HEK293 (cell line): Measurements from ENCODE around the gene ALPK3.
"Not testable (repeated sequence)": the region's sequence is repeated elsewhere in the genome, so short reads cannot be mapped to it uniquely, and the experiment has no call there.

Source experiments
- CTCF ChIA-PET: fragments of 350-600 bp; formaldehyde crosslinking; extraction: SDS; loops from one replicate; lab custom pipeline; 2021; ENCODE audit warnings: antibody characterized with exemption; lab: Yijun Ruan, JAX
- POLR2A ChIA-PET: fragments of 300-600 bp; formaldehyde crosslinking; extraction: SDS; loops from one replicate; lab custom pipeline; 2020; ENCODE audit warnings: antibody characterized with exemption, inconsistent platforms; lab: Yijun Ruan, JAX
- H3K27ac ChIP-seq: fragments of 200-500 bp; sonication (Bioruptor generic); 2 replicates; pipeline ENCODE4 v1.5.1; 2014; ENCODE audit warnings: low read depth, low read length, control low read depth, inconsistent platforms; ENCODE audit errors: extremely low read depth
- H3K36me3 ChIP-seq, 2 experiments: fragments of 200-500 bp in 1 of 2; sonication (Bioruptor generic) in 1 of 2; 1 replicate in 1 of 2; 2 replicates in 1 of 2; pipeline ENCODE4 v1.5.1; 2014 to 2017; ENCODE audit warnings: inconsistent platforms in 2 of 2, low read length in 2 of 2; ENCODE audit not compliant: control insufficient read depth in 2 of 2, insufficient read depth in 1 of 2
- H3K4me1 ChIP-seq: fragments of 200-500 bp; sonication (Bioruptor generic); 2 replicates; pipeline ENCODE4 v1.5.1; 2014; ENCODE audit warnings: mild to moderate bottlenecking, low read length, inconsistent platforms; ENCODE audit not compliant: control insufficient read depth, insufficient read depth
- H3K4me3 ChIP-seq: 2 replicates; pipeline ENCODE4 v1.5.1; 2011; ENCODE audit warnings: low read depth, mild to moderate bottlenecking, control low read depth, low read length, moderate library complexity
- H3K9me3 ChIP-seq: fragments of 200-500 bp; sonication (Bioruptor generic); 2 replicates; pipeline ENCODE4 v1.5.1; 2014; ENCODE audit warnings: low read depth, low read length, inconsistent platforms; ENCODE audit not compliant: control insufficient read depth, insufficient read depth
- GLI4 ChIP-seq: fragments of 450-650 bp; formaldehyde crosslinking; IDR thresholded peaks from 2 replicates; pipeline ENCODE4 v1.5.1; 2016; ENCODE audit warnings: missing biosample characterization, missing genetic modification characterization
- SETDB1 ChIP-seq: IDR thresholded peaks from one replicate; pipeline ENCODE4 v1.6.1; 2017; ENCODE audit warnings: mild to moderate bottlenecking, low read length, moderate library complexity, mixed read lengths; ENCODE audit not compliant: insufficient read length
- YY1 ChIP-seq: fragments of 450-650 bp; formaldehyde crosslinking; IDR thresholded peaks from 2 replicates; pipeline ENCODE4 v1.5.1; 2018; ENCODE audit warnings: missing biosample characterization, missing genetic modification characterization
- ZNF157 ChIP-seq: fragments of 450-650 bp; formaldehyde crosslinking; IDR thresholded peaks from 2 replicates; pipeline ENCODE4 v1.5.1; 2016; ENCODE audit warnings: missing biosample characterization, missing genetic modification characterization
- ZNF184 ChIP-seq: fragments of 450-650 bp; IDR thresholded peaks from 2 replicates; pipeline ENCODE4 v1.5.1; 2018; ENCODE audit warnings: missing biosample characterization, mild to moderate bottlenecking, missing genetic modification characterization
- ZNF214 ChIP-seq: fragments of 450-650 bp; formaldehyde crosslinking; IDR thresholded peaks from 2 replicates; pipeline ENCODE4 v1.5.1; 2017; ENCODE audit warnings: missing biosample characterization, mild to moderate bottlenecking, missing genetic modification characterization, borderline replicate concordance
- ZNF341 ChIP-seq: fragments of 450-650 bp; formaldehyde crosslinking; IDR thresholded peaks from 2 replicates; pipeline ENCODE4; 2016; ENCODE audit warnings: low read depth, missing biosample characterization, missing genetic modification characterization
- ZNF600 ChIP-seq: fragments of 450-650 bp; formaldehyde crosslinking; IDR thresholded peaks from 2 replicates; pipeline ENCODE4 v1.5.1; 2016; ENCODE audit warnings: missing biosample characterization, missing genetic modification characterization
- ZNF785 ChIP-seq: fragments of 450-650 bp; formaldehyde crosslinking; IDR thresholded peaks from 2 replicates; pipeline ENCODE4 v1.5.1; 2016; ENCODE audit warnings: missing biosample characterization, missing genetic modification characterization
- TF ChIP-seq, protein P1 (sequence below): fragments of 450-650 bp; formaldehyde crosslinking; IDR thresholded peaks from 2 replicates; pipeline ENCODE4 v1.5.1; 2016; ENCODE audit warnings: missing biosample characterization, missing genetic modification characterization
- TF ChIP-seq, protein P2 (sequence below): fragments of 450-650 bp; formaldehyde crosslinking; IDR thresholded peaks from 2 replicates; pipeline ENCODE4 v1.5.1; 2016; ENCODE audit warnings: missing biosample characterization, missing genetic modification characterization
- TF ChIP-seq, protein P3 (sequence below): fragments of 450-650 bp; formaldehyde crosslinking; IDR thresholded peaks from 2 replicates; pipeline ENCODE4 v1.5.1; 2016; ENCODE audit warnings: missing biosample characterization, missing genetic modification characterization
- TF ChIP-seq, protein P4 (sequence below): sonication (generic); formaldehyde crosslinking; IDR thresholded peaks from 2 replicates; pipeline ENCODE4 v1.8.1; 2022; ENCODE audit warnings: mild to moderate bottlenecking, moderate library complexity, missing genetic modification reagents

Gene ALPK3

DNA sequence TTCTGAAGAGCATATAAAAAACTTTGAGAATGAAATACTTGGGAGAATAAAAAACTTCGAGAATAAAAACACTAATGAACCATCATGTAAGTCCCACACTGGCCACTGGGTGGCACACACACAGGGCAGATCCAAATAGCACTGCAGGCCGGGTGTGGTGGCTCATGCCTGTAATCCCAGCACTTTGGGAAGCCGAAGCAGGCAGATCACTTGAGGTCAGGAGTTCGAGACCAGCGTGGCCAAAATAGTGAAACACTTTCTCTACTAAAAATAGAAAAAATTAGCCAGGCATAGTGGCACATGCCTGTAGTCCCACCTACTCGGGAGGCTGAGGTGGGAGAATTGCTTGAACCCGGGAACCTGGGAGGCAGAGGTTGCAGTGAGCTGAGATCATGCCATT, 28.5 kb downstream of the ALPK3 start:
- not testable (repeated sequence) for H3K4me1 ChIP-seq, H3K36me3 ChIP-seq, H3K9me3 ChIP-seq, H3K27ac ChIP-seq, H3K4me3 ChIP-seq
- POLR2A ChIA-PET = interaction anchor here (1.5 kb wide), 1 partner anchor 84 kb away, joined by 3 read pairs; no protein-coding TSS in a partner anchor
- TF ChIP-seq, protein P1, sequence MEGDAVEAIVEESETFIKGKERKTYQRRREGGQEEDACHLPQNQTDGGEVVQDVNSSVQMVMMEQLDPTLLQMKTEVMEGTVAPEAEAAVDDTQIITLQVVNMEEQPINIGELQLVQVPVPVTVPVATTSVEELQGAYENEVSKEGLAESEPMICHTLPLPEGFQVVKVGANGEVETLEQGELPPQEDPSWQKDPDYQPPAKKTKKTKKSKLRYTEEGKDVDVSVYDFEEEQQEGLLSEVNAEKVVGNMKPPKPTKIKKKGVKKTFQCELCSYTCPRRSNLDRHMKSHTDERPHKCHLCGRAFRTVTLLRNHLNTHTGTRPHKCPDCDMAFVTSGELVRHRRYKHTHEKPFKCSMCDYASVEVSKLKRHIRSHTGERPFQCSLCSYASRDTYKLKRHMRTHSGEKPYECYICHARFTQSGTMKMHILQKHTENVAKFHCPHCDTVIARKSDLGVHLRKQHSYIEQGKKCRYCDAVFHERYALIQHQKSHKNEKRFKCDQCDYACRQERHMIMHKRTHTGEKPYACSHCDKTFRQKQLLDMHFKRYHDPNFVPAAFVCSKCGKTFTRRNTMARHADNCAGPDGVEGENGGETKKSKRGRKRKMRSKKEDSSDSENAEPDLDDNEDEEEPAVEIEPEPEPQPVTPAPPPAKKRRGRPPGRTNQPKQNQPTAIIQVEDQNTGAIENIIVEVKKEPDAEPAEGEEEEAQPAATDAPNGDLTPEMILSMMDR (tag by site-specific recombination) = peak; percentile 22; the same call in 1 of the 2 replicates
- TF ChIP-seq ZNF785 (tag by site-specific recombination) = 0 out of 2 replicates have a peak, but pooled peaks have one; percentile 39
- 0 out of 2 replicates have a peak, but pooled peaks have one; percentile 44 for TF ChIP-seq ZNF341 (tag by site-specific recombination)
- TF ChIP-seq, protein P2, sequence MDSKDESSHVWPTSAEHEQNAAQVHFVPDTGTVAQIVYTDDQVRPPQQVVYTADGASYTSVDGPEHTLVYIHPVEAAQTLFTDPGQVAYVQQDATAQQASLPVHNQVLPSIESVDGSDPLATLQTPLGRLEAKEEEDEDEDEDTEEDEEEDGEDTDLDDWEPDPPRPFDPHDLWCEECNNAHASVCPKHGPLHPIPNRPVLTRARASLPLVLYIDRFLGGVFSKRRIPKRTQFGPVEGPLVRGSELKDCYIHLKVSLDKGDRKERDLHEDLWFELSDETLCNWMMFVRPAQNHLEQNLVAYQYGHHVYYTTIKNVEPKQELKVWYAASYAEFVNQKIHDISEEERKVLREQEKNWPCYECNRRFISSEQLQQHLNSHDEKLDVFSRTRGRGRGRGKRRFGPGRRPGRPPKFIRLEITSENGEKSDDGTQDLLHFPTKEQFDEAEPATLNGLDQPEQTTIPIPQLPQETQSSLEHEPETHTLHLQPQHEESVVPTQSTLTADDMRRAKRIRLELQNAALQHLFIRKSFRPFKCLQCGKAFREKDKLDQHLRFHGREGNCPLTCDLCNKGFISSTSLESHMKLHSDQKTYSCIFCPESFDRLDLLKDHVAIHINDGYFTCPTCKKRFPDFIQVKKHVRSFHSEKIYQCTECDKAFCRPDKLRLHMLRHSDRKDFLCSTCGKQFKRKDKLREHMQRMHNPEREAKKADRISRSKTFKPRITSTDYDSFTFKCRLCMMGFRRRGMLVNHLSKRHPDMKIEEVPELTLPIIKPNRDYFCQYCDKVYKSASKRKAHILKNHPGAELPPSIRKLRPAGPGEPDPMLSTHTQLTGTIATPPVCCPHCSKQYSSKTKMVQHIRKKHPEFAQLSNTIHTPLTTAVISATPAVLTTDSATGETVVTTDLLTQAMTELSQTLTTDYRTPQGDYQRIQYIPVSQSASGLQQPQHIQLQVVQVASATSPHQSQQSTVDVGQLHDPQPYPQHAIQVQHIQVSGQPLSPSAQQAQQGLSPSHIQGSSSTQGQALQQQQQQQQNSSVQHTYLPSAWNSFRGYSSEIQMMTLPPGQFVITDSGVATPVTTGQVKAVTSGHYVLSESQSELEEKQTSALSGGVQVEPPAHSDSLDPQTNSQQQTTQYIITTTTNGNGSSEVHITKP (tag by site-specific recombination) = peak; percentile 57; the same call in 1 of the 2 replicates
- TF ChIP-seq, protein P3, sequence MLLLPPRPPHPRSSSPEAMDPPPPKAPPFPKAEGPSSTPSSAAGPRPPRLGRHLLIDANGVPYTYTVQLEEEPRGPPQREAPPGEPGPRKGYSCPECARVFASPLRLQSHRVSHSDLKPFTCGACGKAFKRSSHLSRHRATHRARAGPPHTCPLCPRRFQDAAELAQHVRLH (tag by site-specific recombination) = peak; percentile 70; the same call in 1 of the 2 replicates
- peak; percentile 19; the same call in 1 of the 2 replicates for TF ChIP-seq ZNF600 (tag by site-specific recombination)
- CTCF ChIA-PET = interaction anchor here (0.7 to 3.2 kb wide), 26 partner anchors 9 to 279 kb away, joined by 3 to 24 read pairs (median 4); partner anchors contain the start of gene SLC28A1

DNA sequence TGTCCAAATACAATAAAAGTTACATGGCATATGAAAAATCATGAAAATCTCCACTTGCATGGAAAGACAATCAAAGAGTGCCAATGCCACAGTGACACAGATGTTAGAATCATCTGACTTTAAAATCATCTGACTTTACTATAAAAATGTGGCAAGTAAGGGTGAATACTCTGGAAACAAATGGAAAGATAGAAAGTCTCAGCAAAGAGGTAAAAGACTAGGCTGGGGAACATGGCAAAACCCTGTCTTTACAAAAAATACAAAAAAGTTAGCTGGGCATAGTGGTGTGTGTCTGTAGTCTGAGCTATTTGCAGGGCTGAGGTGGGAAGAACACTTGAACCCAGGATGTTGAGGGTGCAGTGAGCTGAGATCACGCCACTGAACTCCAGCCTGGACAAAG, 29.1 kb downstream of the ALPK3 start:
- H3K4me3 ChIP-seq = no peak overlapping the region
- H3K4me1 ChIP-seq = no peaks in the 10 kb centered on the region
- no peaks in the 10 kb centered on the region for H3K36me3 ChIP-seq
- POLR2A ChIA-PET = no interaction called here
- CTCF ChIA-PET = interaction anchor here (0.8 to 3.2 kb wide), 13 partner anchors 11 to 198 kb away, joined by 3 to 24 read pairs (median 6); no protein-coding TSS in a partner anchor
- TF ChIP-seq YY1 (tag by site-specific recombination) = no peak
- TF ChIP-seq ZNF214 = no peak
- TF ChIP-seq GLI4 (tag by site-specific recombination) = no peak
- TF ChIP-seq ZNF184 (tag by site-specific recombination) = peak; percentile 88
- H3K27ac ChIP-seq = no peak overlapping the region
- H3K9me3 ChIP-seq = peaks cover 3% of the 10 kb centered on the region; the same call in 1 of the 2 replicates

DNA sequence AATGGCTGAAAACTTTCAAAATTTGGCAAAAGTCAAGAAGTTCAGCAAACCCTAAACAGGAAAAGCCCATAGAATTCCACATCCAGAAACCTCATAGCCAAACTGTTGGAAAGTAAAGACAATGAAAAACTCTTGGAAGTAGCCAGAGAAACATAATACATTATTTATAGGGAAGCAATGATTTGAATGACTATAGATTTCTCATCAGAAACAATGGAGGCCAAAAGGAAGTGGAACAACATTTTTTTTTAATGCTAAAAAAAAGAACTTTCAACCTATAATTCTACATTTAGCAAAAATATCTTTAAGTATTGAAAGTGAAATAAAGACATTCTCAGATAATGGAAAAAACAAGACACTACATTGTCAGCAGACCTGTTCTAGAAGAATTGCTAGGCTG, 30.2 kb downstream of the ALPK3 start:
- Histone ChIP-seq H3K4me1 (no peaks in the 10 kb centered on the region), H3K4me3 (no peak overlapping the region), H3K36me3 (no peaks in the 10 kb centered on the region), H3K9me3 (peaks cover 3% of the 10 kb centered on the region; the same call in 1 of the 2 replicates), H3K27ac (no peak overlapping the region)
- ChIA-PET CTCF (no interaction called here), POLR2A (no interaction called here)
- TF ChIP-seq SETDB1 = peak; percentile 62
- TF ChIP-seq, protein P4, sequence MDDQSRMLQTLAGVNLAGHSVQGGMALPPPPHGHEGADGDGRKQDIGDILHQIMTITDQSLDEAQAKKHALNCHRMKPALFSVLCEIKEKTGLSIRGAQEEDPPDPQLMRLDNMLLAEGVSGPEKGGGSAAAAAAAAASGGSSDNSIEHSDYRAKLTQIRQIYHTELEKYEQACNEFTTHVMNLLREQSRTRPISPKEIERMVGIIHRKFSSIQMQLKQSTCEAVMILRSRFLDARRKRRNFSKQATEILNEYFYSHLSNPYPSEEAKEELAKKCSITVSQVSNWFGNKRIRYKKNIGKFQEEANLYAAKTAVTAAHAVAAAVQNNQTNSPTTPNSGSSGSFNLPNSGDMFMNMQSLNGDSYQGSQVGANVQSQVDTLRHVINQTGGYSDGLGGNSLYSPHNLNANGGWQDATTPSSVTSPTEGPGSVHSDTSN = no peak
- TF ChIP-seq ZNF157 (tag by site-specific recombination) = no peak
